MM.1S (cell line): Measurements from ENCODE around the gene ITSN1.
"Not testable (repeated sequence)": the region's sequence is repeated elsewhere in the genome, so short reads cannot be mapped to it uniquely, and the experiment has no call there.

Source experiments
- DNase-seq: peaks from one replicate; pipeline ENCODE4 v3.0.0-alpha.2; 2015
- H2AFZ ChIP-seq: fragments of 300-600 bp; sonication (generic); 2 replicates; pipeline ENCODE4 v1.6.0; 2016; ENCODE audit warnings: antibody characterized with exemption, low read length
- H3F3A ChIP-seq: fragments of 300-600 bp; sonication (generic); 2 replicates; pipeline ENCODE4 v1.6.1; 2016; ENCODE audit warnings: mild to moderate bottlenecking, antibody characterized with exemption, low read length, moderate library complexity, mixed read lengths; ENCODE audit not compliant: insufficient read depth
- H3K27ac ChIP-seq: fragments of 300-600 bp; sonication (generic); 2 replicates; pipeline ENCODE4 v1.5.1; 2016; ENCODE audit warnings: mild to moderate bottlenecking, low read length
- H3K27me3 ChIP-seq: fragments of 300-600 bp; sonication (generic); replicated peaks from 2 replicates; pipeline ENCODE4 v1.6.0; 2016; ENCODE audit warnings: low read length; ENCODE audit not compliant: insufficient read depth
- H3K36me3 ChIP-seq: fragments of 300-600 bp; sonication (generic); replicated peaks from 2 replicates; pipeline ENCODE4 v1.6.1; 2016; ENCODE audit warnings: mild to moderate bottlenecking, low read length, mixed read lengths; ENCODE audit not compliant: insufficient read depth
- H3K4me1 ChIP-seq: fragments of 300-600 bp; sonication (generic); 2 replicates; pipeline ENCODE4 v1.6.1; 2016; ENCODE audit warnings: low read length, mixed read lengths
- H3K4me2 ChIP-seq: fragments of 300-600 bp; sonication (generic); 2 replicates; pipeline ENCODE4 v1.6.0; 2016; ENCODE audit warnings: low read depth, low read length
- H3K4me3 ChIP-seq: fragments of 300-600 bp; sonication (generic); 2 replicates; pipeline ENCODE4 v1.5.1; 2016; ENCODE audit warnings: low read length, mixed read lengths
- H3K79me2 ChIP-seq: fragments of 300-600 bp; sonication (generic); 2 replicates; pipeline ENCODE4 v1.6.1; 2016; ENCODE audit warnings: mixed run types, low read length, mixed read lengths
- H3K9ac ChIP-seq: fragments of 300-600 bp; sonication (generic); 2 replicates; pipeline ENCODE4 v1.6.1; 2016; ENCODE audit warnings: low read length, mixed read lengths
- H3K9me2 ChIP-seq: fragments of 300-600 bp; sonication (generic); replicated peaks from 2 replicates; pipeline ENCODE4 v1.6.1; 2016; ENCODE audit warnings: mild to moderate bottlenecking, low read length, mixed read lengths; ENCODE audit not compliant: insufficient read depth
- H3K9me3 ChIP-seq: fragments of 300-600 bp; sonication (generic); replicated peaks from 2 replicates; pipeline ENCODE4 v1.6.1; 2016; ENCODE audit warnings: mild to moderate bottlenecking, low read length, mixed read lengths; ENCODE audit not compliant: insufficient read depth
- H4K20me1 ChIP-seq: fragments of 300-600 bp; sonication (generic); 2 replicates; pipeline ENCODE4 v1.6.1; 2016; ENCODE audit warnings: mild to moderate bottlenecking, low read length, moderate library complexity, mixed read lengths; ENCODE audit not compliant: insufficient read depth
- EZH2 ChIP-seq: fragments of 300-600 bp; sonication (generic); optimal IDR thresholded peaks from 2 replicates; pipeline ENCODE3; 2017; ENCODE audit warnings: low read depth, mild to moderate bottlenecking, antibody characterized with exemption, low read length, mixed read lengths
- EZH2phosphoT487 ChIP-seq: fragments of 300-600 bp; sonication (generic); IDR thresholded peaks from 2 replicates; pipeline ENCODE4 v1.6.1; 2018; ENCODE audit warnings: antibody characterized with exemption, low read length
- TF ChIP-seq, protein P1 (sequence below): fragments of 300-600 bp; sonication (generic); IDR thresholded peaks from 2 replicates; pipeline ENCODE4 v1.5.1; 2016; ENCODE audit warnings: antibody characterized with exemption, low read length, mixed read lengths

ITSN1 gene

DNA sequence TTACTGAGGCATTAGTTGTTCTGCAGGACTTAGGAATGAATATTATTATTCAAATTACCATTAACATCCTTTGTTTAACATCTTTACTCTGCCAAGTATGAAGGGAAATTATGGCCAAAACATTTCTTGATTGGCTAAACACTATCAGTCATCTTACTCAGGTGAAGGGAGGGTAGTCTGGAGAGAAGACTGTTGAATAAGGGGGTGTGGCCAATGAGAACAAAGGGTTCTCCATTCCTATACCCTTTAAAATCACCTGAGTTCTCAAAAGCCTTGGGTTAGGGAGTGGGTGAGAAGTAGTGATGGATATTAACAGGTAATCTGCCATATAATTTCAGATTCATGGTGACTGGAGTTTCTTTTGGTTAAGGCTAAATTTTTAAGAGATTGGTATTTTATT, 20.0 kb upstream of the ITSN1 start:
- TF ChIP-seq EZH2 (no peak), EZH2phosphoT487 (no peak)
- TF ChIP-seq, protein P1, sequence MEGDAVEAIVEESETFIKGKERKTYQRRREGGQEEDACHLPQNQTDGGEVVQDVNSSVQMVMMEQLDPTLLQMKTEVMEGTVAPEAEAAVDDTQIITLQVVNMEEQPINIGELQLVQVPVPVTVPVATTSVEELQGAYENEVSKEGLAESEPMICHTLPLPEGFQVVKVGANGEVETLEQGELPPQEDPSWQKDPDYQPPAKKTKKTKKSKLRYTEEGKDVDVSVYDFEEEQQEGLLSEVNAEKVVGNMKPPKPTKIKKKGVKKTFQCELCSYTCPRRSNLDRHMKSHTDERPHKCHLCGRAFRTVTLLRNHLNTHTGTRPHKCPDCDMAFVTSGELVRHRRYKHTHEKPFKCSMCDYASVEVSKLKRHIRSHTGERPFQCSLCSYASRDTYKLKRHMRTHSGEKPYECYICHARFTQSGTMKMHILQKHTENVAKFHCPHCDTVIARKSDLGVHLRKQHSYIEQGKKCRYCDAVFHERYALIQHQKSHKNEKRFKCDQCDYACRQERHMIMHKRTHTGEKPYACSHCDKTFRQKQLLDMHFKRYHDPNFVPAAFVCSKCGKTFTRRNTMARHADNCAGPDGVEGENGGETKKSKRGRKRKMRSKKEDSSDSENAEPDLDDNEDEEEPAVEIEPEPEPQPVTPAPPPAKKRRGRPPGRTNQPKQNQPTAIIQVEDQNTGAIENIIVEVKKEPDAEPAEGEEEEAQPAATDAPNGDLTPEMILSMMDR: no peak

DNA sequence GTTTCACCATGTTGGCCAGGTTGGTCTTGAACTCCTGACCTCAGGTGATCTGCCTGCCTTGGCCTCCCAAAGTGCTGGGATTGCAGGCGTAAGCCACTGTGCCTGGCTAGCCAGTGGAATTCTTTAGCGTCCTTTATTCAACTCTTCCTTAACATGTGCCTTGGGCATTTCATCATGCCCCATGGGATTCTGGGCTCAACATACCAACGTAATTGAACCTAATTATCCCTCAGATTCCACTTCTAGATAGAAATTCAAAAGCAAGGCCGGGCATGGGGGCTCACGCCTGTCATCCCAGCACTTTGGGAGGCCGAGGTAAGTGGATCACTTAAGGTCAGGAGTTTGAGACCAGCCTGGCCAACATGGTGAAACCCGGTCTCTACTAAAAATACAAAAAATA, 16.1 kb upstream of the ITSN1 start:
- H3K79me2 ChIP-seq, DNase-seq, H3K27ac ChIP-seq, H3K9me3 ChIP-seq, H3K4me2 ChIP-seq, H3K36me3 ChIP-seq, H3F3A ChIP-seq, H3K4me3 ChIP-seq, H3K9ac ChIP-seq, H3K9me2 ChIP-seq, H2AFZ ChIP-seq, H4K20me1 ChIP-seq, H3K4me1 ChIP-seq, H3K27me3 ChIP-seq: not testable (repeated sequence)

More for the DNA sequence above, 20.0 kb upstream of the ITSN1 start:
- no peak overlapping the region for H3K9ac ChIP-seq
- no peaks in the 10 kb centered on the region for H3K9me3 ChIP-seq
- H2AFZ ChIP-seq: no peak overlapping the region
- H3K4me3 ChIP-seq: no peak overlapping the region
- H3K79me2 ChIP-seq: no peaks in the 10 kb centered on the region
- no peak for DNase-seq
- no peak overlapping the region for H3K27ac ChIP-seq
- no peaks in the 10 kb centered on the region for H3K9me2 ChIP-seq
- H3F3A ChIP-seq: no peaks in the 10 kb centered on the region
- no peaks in the 10 kb centered on the region for H4K20me1 ChIP-seq
- H3K4me2 ChIP-seq: no peak overlapping the region
- H3K27me3 ChIP-seq: no peaks in the 10 kb centered on the region
- no peaks in the 10 kb centered on the region for H3K4me1 ChIP-seq
- peaks cover 4% of the 10 kb centered on the region; the same call in 1 of the 2 replicates for H3K36me3 ChIP-seq

DNA sequence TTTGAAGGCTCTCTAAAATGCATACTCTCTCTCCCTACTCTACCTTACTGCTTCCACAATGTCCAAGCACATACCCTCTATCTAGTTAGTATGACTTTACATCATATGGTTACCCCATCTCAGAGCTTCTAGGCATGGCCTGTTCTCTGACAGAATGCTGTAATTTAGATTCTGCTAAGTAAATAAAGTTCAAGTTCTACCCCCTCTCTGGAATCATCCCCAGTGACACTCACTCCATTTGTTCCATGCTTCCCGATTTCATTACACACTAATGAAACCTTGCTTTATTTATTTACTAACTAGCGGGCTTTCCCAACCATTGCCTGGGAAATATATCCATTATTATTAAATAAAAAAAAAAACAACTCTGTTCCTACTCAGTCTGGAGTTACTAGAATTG, 8.0 kb upstream of the ITSN1 start:
- TF ChIP-seq EZH2 (no peak), EZH2phosphoT487 (no peak)
- TF ChIP-seq, protein P1: no peak
- Histone ChIP-seq H3K79me2 (peaks cover 39% of the 10 kb centered on the region), H3K27me3 (no peaks in the 10 kb centered on the region), H3K4me1 (no peaks in the 10 kb centered on the region), H3K9me3 (no peaks in the 10 kb centered on the region), H3K4me3 (no peak overlapping the region), H3F3A (no peaks in the 10 kb centered on the region), H3K27ac (no peak overlapping the region), H3K9me2 (no peaks in the 10 kb centered on the region), H4K20me1 (no peaks in the 10 kb centered on the region), H3K36me3 (0 out of 2 replicates have a peak, but pooled peaks cover 5% of the 10 kb centered on the region), H2AFZ (no peak overlapping the region), H3K9ac (no peak overlapping the region), H3K4me2 (no peak overlapping the region)
- no peak for DNase-seq

DNA sequence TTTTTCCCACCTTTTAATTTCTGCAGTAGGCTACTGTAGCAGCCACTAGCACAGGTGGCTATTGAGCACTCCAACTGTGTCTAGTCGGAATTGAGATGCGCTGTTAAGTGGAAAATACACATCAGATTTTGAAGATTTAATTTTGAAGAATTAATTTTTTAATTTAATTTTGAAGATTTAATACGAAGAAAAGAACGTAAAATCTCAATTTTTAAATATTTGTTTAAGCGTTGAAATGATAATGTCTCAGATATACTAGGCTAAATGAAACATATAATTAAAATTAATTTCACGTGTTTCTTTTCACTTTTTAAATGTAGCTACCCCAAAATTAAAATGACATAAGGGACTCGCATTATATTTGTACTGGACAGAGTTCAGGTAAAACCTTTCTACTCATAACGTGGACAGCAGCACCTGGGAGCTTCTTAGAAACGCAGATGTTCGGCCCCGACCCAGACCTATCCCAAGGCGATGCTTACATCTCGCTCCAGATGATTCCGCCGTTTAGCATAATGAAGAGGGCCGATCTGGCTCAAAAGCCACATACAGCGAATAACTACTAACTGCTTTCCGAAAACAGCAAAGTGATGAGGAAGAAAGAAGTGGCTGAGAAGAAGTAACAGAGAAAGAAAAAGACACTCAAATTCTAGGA, 1.5 kb upstream of the ITSN1 start:
- H4K20me1 ChIP-seq: no peaks in the 10 kb centered on the region
- peak overlapping the region; percentile 75 for H3K9ac ChIP-seq
- peaks cover 14% of the 10 kb centered on the region for H3F3A ChIP-seq
- H3K9me2 ChIP-seq: no peaks in the 10 kb centered on the region
- peak overlapping the region; percentile 58; the same call in 1 of the 2 replicates for H3K27ac ChIP-seq
- H3K79me2 ChIP-seq: peaks cover 66% of the 10 kb centered on the region
- H3K36me3 ChIP-seq: no peaks in the 10 kb centered on the region
- H3K4me1 ChIP-seq: 0 out of 2 replicates have a peak, but pooled peaks cover 8% of the 10 kb centered on the region
- H3K4me2 ChIP-seq: peak overlapping the region; percentile 85
- H3K9me3 ChIP-seq: no peaks in the 10 kb centered on the region
- TF ChIP-seq EZH2phosphoT487: no peak
- no peak for TF ChIP-seq EZH2
- TF ChIP-seq, protein P1: no peak
- H3K27me3 ChIP-seq: no peaks in the 10 kb centered on the region
- peak overlapping the region; percentile 94 for H2AFZ ChIP-seq
- peak overlapping the region; percentile 83 for H3K4me3 ChIP-seq
- DNase-seq: peak; percentile 46
